ENCODE results near the gene GAK.

DNA sequence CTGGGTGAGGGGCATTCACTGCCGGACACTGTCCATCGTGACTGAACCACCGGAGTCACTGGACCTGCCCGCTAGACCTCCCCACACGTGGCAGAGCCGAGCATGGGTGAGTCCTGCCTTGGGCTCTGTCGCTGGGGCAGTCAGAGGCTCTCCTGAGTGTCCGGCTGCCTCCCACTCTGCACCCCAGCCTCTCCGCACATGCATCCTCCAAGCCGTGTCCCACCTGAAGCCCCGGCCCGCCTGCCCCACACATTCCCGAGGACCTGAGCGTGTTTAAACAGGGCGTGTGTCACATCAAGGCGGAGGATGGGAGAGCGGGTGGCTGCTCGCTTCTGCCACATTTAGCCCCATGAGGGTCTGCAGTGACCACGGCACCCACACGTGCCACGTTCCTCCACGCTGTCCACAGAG is 110.9 kb downstream of the GAK start:
- TF ChIP-seq, protein P1, sequence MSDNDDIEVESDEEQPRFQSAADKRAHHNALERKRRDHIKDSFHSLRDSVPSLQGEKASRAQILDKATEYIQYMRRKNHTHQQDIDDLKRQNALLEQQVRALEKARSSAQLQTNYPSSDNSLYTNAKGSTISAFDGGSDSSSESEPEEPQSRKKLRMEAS (IDR thresholded peaks at IDR 0.05; ENCODE audit: low read depth, low read length) = no peak
- TF ChIP-seq POLR2A (IDR thresholded peaks at IDR 0.05; ENCODE audit: extremely low read depth, insufficient read length) = no peak

Data from NB4 (cell line).